Measurements from ENCODE around the gene SP9. TPM values are rescaled to one million over a fixed set of nuclear protein-coding genes. Genes with fewer than 3 reads are reported as not detected.

SP9 gene
- total RNA-seq, 2 donors from 2014 or later, result not detected

Other genes starting within 250 kb of the SP9 start
- 10 to 100 TPM; 63.4 to 82.1 TPM for gene OLA1, start 86.4 kb upstream of the SP9 start, total RNA-seq
- gene SCRN3, start 60.8 kb downstream of the SP9 start, total RNA-seq, result 10 to 100 TPM; 27.8 to 32.0 TPM
- gene GPR155, start 152.1 kb downstream of the SP9 start, total RNA-seq, result 10 to 100 TPM; 11.2 to 13.3 TPM

Measured in left cardiac atrium (tissue), 2 donors.